Glutamatergic neuron (in vitro differentiated cells): Measurements from ENCODE around the gene RFK. TPM values are rescaled to one million over a fixed set of nuclear protein-coding genes. Genes with fewer than 3 reads are reported as not detected.
A peak's percentile ranks its signal among the peaks of the same experiment; 100 is the strongest.

Experiments used
- DNase-seq: peaks from one replicate; pipeline ENCODE4 v3.0.0; 2022
- H3K27ac Mint-ChIP-seq: one replicate; pipeline ENCODE4 v1.8.0; 2020; ENCODE audit warnings: mild to moderate bottlenecking, mixed read lengths, inconsistent platforms; ENCODE audit not compliant: unreplicated experiment
- H3K27me3 Mint-ChIP-seq: one replicate; pipeline ENCODE4 v1.8.0; 2020; ENCODE audit warnings: mild to moderate bottlenecking, moderate library complexity, mixed read lengths, inconsistent platforms; ENCODE audit not compliant: unreplicated experiment
- H3K36me3 Mint-ChIP-seq: one replicate; pipeline ENCODE4 v1.8.0; 2020; ENCODE audit warnings: mild to moderate bottlenecking, mixed read lengths, inconsistent platforms; ENCODE audit not compliant: unreplicated experiment
- H3K4me1 Mint-ChIP-seq: one replicate; pipeline ENCODE4 v1.8.0; 2020; ENCODE audit warnings: mild to moderate bottlenecking, low read depth, mixed read lengths, inconsistent platforms; ENCODE audit not compliant: unreplicated experiment
- H3K4me3 Mint-ChIP-seq: one replicate; pipeline ENCODE4 v1.8.0; 2020; ENCODE audit warnings: mild to moderate bottlenecking, mixed read lengths, inconsistent platforms; ENCODE audit not compliant: unreplicated experiment
- H3K9me3 Mint-ChIP-seq: one replicate; pipeline ENCODE4 v1.8.0; 2020; ENCODE audit warnings: mild to moderate bottlenecking, moderate library complexity, mixed read lengths, inconsistent platforms; ENCODE audit not compliant: unreplicated experiment
- total RNA-seq: library from RNA; stranded (reverse); fragmentation: NEBNext Ultra II Directional; extraction: Animal tissue kit (Norgen Biotek cat#: 25700); gene quantifications from one replicate; pipeline ENCODE4 v1.2.1, GENCODE V29; 2021; ENCODE audit not compliant: unreplicated experiment
- TF ChIP-seq, protein P1 (sequence below): fragments of 200-600 bp; sonication (generic); IDR thresholded peaks from one replicate; pipeline ENCODE4 v1.5.0; 2021; ENCODE audit not compliant: partially characterized antibody, unreplicated experiment

RFK gene
- total RNA-seq, 1 donor from 2014 or later: 12.7 TPM

DNA sequence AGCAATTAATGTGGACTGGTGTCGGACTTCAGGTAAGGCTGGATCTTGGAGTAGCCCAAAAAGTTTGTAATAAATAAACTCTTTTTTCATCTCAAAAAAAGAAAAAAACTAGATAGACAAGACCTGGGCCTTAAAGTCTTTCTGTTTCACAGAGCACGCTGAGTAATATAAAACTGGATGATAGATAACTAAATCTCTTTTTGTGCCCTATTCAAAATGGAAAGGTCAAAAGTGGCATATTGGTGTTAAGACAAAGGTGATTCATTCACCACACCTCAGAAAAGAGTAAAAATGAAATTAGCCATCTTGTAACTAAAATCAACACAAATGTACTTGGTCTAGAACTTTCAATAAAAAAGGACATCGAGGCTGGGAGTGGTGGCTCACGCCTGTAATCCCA is 30.3 kb upstream of the RFK start:
- no peaks in the 10 kb centered on the region for H3K27me3 Mint-ChIP-seq
- DNase-seq: no peak
- no peaks in the 10 kb centered on the region for H3K36me3 Mint-ChIP-seq
- TF ChIP-seq, protein P1, sequence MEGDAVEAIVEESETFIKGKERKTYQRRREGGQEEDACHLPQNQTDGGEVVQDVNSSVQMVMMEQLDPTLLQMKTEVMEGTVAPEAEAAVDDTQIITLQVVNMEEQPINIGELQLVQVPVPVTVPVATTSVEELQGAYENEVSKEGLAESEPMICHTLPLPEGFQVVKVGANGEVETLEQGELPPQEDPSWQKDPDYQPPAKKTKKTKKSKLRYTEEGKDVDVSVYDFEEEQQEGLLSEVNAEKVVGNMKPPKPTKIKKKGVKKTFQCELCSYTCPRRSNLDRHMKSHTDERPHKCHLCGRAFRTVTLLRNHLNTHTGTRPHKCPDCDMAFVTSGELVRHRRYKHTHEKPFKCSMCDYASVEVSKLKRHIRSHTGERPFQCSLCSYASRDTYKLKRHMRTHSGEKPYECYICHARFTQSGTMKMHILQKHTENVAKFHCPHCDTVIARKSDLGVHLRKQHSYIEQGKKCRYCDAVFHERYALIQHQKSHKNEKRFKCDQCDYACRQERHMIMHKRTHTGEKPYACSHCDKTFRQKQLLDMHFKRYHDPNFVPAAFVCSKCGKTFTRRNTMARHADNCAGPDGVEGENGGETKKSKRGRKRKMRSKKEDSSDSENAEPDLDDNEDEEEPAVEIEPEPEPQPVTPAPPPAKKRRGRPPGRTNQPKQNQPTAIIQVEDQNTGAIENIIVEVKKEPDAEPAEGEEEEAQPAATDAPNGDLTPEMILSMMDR: no peak
- H3K4me1 Mint-ChIP-seq: no peaks in the 10 kb centered on the region
- no peaks in the 10 kb centered on the region for H3K9me3 Mint-ChIP-seq
- H3K4me3 Mint-ChIP-seq: no peak overlapping the region
- H3K27ac Mint-ChIP-seq: no peak overlapping the region

DNA sequence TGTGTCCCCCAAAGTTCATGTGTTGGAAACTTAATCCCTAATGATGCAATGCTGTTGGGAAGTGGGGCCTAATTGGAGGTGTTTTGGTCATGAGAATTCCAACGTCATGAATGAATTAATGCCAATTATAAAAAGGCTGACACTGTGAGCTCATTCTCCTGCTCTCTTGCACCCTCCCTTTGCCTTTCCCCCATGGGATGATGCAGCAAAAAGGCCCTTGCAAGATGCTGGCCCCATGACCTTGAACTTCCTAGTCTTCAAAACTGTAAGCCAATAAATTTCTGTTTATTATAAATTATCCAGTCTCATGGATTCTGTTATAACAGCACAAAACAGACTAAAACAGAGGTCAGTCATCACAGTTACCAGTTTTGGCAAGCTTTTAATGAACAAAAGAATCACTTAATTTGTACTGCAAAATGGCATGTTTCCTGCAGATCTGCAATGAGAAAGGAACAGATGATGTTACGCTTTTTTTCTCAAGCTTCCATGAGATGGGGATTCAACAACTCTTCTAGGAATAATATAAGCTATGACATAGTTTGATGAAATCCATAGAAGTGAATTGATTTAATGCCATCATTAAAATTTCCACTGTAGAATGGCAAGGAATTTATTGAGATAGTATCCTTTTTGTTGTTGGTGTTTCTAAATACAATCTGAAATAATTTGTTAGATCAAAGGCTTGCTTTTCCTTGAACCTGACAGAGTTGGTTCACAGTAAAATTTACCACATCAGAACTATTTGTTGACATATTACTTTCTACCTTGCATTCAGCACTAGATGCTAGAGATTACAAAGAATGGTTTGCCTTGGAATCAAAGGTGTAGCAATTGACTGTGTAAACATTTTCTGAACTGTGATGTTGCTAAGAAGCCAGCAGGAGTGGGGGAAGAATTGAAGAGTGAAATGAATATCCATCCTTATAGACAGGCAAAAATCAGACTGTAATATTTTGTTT is 29.3 kb upstream of the RFK start:
- no peak overlapping the region for H3K4me3 Mint-ChIP-seq
- no peaks in the 10 kb centered on the region for H3K9me3 Mint-ChIP-seq
- no peak overlapping the region for H3K27ac Mint-ChIP-seq
- TF ChIP-seq, protein P1: no peak
- DNase-seq: no peak
- no peaks in the 10 kb centered on the region for H3K27me3 Mint-ChIP-seq
- H3K4me1 Mint-ChIP-seq: no peaks in the 10 kb centered on the region
- H3K36me3 Mint-ChIP-seq: no peaks in the 10 kb centered on the region

DNA sequence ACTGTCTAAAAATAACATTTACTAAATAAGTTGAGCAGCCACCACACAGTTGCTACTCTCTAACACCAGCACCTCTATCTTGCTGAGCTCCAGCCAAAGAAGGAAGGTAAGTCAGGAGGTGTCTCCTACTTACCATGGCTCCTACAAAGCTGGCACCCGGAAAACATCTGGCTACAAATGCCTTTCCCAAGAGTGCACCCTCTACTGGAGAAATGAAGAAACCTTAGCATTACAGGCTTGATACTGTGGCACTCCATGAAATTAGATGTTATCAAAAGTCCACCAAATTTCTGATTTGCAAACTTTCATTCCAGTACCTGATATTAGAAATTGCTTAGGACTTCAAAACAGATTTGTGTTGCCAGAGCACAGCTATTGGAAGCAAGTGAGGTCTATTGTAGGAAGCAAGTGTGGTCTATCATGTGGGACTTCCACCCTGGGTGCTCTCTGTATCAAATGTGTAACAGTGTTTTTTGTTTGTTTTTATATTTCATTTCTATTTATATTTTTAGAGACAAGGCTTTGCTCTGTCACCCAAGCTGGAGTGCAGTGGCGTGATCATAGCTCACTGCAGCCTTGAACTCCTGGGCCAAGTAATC is 25.7 kb upstream of the RFK start:
- H3K9me3 Mint-ChIP-seq: no peaks in the 10 kb centered on the region
- H3K4me3 Mint-ChIP-seq: no peak overlapping the region
- no peaks in the 10 kb centered on the region for H3K4me1 Mint-ChIP-seq
- TF ChIP-seq, protein P1: peak; percentile 25
- H3K27me3 Mint-ChIP-seq: no peaks in the 10 kb centered on the region
- no peak overlapping the region for H3K27ac Mint-ChIP-seq
- H3K36me3 Mint-ChIP-seq: no peaks in the 10 kb centered on the region
- DNase-seq: no peak

DNA sequence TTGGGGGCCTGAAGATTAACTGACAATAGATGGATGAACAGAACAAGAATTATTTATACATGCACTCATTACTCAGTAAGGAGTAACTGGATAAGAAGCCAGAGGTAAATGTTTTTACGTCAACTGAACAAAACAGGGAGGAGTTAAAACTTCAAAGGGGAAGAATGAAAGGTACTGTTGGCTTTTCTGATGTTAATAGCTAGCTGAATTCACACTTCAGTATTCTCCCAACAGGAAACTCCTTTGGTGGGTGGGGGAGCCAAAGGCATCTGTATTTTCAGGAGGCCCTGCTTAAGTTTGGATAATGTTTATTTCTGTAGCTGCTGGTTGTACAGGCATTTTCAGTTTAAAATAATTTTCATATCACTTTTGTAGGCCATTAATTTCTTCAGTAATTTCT is 23.2 kb upstream of the RFK start:
- H3K27me3 Mint-ChIP-seq: no peaks in the 10 kb centered on the region
- H3K4me3 Mint-ChIP-seq: no peak overlapping the region
- no peak for DNase-seq
- no peaks in the 10 kb centered on the region for H3K4me1 Mint-ChIP-seq
- H3K27ac Mint-ChIP-seq: no peak overlapping the region
- H3K9me3 Mint-ChIP-seq: no peaks in the 10 kb centered on the region
- H3K36me3 Mint-ChIP-seq: peaks cover 7% of the 10 kb centered on the region
- TF ChIP-seq, protein P1: no peak

DNA sequence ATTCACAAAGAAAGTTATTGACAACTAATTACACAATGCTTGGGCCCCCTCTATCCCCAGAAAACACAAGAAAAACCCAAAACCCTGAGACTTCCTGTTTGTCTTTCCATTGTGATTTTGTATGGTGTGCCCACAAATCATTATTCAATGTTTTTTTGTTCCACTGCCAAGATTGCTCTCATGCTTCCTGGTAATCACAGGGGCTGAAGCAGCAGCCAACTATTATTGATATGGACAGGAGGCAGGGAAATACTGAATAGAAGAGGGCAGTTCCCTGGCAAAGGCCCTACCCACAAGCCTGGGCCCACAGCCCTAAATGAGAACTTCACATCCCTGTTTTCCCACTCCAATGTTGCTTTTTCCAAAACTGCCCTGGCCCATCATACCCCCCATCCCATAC is 21.5 kb upstream of the RFK start:
- no peak for DNase-seq
- Mint-ChIP-seq H3K36me3 (peaks cover 7% of the 10 kb centered on the region), H3K9me3 (no peaks in the 10 kb centered on the region), H3K27ac (no peak overlapping the region), H3K27me3 (no peaks in the 10 kb centered on the region), H3K4me1 (no peaks in the 10 kb centered on the region), H3K4me3 (no peak overlapping the region)
- TF ChIP-seq, protein P1: no peak
